Fibroblast of mammary gland (primary cell): ENCODE data around the gene GNA14.

Source experiments
- DNase-seq: peaks from one replicate; pipeline ENCODE4 v3.0.0-alpha.2; 2010; ENCODE audit warnings: low read depth
- H3K4me3 ChIP-seq: 2 replicates; pipeline ENCODE4 v1.5.1; 2011; ENCODE audit warnings: low read depth, mild to moderate bottlenecking, low read length, moderate library complexity; ENCODE audit not compliant: control insufficient read depth
- TF ChIP-seq, protein P1 (sequence below): conservative IDR thresholded peaks from 2 replicates; pipeline ENCODE4 v1.5.1; 2011; ENCODE audit warnings: low read depth, low read length, inconsistent platforms; ENCODE audit not compliant: control insufficient read depth, insufficient read depth

Gene GNA14

DNA sequence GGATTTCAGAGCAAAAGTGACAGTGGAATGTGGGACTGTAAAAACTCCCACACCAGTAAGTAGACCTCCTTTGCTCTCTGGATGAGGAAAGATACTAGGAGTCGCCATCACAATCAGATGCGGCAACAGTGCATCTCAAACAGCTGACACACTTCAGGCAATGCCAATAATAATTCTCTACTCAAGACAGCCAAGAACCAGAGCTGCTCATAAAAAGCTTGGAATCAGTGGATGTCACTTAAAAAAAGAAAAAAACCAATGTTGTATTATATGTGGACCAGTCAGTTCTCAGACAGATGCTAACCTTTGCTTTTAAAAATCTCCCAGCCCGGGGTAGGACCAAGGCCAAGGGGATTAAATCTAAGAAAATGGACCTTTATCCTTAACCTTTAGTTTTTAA, 185.0 kb downstream of the GNA14 start:
- TF ChIP-seq, protein P1, sequence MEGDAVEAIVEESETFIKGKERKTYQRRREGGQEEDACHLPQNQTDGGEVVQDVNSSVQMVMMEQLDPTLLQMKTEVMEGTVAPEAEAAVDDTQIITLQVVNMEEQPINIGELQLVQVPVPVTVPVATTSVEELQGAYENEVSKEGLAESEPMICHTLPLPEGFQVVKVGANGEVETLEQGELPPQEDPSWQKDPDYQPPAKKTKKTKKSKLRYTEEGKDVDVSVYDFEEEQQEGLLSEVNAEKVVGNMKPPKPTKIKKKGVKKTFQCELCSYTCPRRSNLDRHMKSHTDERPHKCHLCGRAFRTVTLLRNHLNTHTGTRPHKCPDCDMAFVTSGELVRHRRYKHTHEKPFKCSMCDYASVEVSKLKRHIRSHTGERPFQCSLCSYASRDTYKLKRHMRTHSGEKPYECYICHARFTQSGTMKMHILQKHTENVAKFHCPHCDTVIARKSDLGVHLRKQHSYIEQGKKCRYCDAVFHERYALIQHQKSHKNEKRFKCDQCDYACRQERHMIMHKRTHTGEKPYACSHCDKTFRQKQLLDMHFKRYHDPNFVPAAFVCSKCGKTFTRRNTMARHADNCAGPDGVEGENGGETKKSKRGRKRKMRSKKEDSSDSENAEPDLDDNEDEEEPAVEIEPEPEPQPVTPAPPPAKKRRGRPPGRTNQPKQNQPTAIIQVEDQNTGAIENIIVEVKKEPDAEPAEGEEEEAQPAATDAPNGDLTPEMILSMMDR = no peak
- no peak overlapping the region for H3K4me3 ChIP-seq
- no peak for DNase-seq

DNA sequence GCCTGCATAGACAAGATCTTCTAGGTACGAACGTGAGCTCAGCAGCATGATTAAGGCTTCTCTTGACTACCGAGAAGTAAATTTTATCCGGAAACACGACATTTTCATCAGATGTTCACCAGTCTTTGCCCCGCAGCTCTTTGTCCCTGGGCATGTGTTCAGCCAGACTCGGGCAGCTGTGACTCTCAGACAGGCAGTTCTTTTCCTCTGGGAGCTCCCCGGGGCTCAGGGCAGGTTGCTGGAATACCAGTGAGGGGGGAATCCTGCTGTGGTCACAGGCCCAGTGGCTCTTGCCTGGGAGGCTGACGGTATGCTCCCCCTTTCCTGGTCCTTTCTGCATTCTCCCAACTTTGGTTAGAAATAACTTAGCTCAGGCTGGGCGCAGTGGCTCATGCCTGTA, 186.1 kb downstream of the GNA14 start:
- no peak overlapping the region for H3K4me3 ChIP-seq
- TF ChIP-seq, protein P1 = no peak
- DNase-seq = no peak

DNA sequence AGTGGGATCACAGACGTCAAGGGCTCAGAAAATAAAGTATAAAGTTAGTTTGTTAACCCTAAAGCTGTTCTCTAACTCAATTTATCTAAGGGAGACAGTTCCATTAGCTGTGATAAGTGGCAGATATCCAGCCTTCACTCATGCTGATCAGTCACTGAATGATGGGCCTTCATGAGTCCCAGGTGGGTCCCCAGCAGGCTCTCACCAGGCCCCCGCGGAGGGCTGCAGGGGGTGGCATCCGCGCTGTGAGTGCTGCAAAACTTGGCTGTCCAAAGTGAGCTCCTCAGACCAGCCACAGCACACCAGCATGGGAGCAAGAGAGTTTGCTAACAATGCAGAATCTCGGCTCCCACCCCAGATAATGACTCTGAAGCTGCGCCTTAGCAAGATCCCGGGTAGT, 187.2 kb downstream of the GNA14 start:
- TF ChIP-seq, protein P1 = no peak
- no peak overlapping the region for H3K4me3 ChIP-seq
- DNase-seq = no peak

DNA sequence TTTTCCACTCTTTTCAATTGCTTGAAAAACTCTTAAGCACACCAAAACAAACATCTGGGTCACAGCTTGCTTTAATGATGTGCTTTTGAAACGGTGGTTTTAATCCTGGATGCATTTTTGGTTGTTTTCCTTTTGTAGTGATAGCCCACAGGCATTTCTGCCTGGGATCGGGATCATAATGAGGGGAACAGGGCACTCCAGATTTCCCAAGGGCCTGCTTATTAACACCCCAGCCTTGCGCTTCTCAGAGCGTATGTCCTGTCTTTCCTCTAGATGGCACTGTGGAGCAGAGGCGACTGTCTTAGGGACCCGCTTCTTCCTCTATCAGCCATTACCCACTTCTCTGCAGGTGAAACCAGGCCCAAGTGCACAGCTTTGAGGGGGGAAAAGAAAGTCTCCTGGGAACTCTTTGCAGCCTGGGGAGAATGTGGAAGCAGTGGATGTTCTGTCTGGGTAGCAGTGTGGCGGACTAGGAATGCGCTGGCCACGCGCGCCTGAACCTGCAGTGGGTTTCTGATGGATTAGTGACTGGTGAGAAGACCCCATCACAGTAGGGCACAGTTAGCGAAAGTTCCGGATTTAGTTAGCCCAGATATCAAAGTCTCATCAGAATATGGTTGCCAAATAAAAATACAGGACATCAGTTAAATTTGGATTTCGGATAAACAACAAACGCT, 190.1 kb downstream of the GNA14 start:
- peak; percentile 72 for DNase-seq
- H3K4me3 ChIP-seq = no peak overlapping the region
- TF ChIP-seq, protein P1 = peak; percentile 96

DNA sequence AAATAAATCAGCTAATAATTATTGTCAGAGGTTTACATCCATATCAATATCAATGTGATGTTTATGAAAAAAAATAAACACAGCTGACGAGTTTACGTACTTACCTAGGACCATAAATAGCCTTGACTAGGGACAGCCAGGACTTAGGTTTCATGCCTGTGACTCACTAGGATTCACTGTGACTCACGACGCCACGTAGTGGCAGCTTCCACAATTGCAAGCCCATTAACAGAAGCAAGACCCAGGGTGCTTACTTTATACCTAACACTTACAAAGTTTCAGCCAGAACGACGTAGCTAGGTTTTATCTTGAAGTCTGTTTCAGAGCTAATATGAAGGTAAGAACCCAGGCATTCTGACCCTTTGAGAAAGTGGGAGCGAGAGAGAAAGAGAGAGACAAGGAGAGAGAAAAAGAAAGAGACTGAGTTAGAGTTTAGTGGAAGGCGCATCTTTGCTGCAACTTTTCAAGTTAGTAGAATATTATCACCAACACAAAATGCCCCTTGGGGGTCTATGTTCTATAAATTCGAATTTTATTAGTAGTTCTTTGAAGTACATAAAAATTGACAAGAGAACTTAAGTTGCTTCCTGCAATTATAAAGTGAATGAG, 191.2 kb downstream of the GNA14 start:
- peak; percentile 92 for DNase-seq
- no peak overlapping the region for H3K4me3 ChIP-seq
- TF ChIP-seq, protein P1 = peak; percentile 98

DNA sequence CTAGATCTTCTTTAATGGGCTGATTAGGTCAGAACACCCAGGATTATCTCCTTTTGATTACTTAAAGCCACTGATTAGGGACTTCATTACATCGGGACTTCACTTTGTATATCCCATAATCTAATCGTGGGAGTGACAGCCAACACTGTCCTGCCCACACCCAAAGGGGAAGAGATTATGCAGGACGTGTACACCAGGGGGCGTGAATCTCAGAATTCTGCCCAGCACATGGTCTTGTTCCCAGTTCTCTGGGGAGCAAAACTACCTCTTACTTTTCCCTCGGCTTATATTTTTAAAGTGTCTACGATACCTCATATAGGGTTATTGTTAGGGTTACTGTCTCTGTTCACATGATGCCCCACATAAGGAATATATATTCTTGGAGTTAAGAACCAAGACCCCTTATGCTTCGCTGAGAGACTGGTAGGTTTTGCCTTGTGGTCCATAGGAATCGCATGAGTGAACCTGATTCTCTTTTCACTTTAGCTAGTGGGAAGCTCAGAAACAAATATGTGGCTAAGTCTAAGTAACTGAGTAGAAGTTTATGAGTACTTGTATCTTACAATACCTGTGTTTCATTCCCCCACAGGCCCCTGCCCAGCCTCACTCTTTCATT, 192.7 kb downstream of the GNA14 start:
- DNase-seq = peak; percentile 28
- TF ChIP-seq, protein P1 = peak; percentile 48
- H3K4me3 ChIP-seq = no peak overlapping the region
